K562 (cell line): ENCODE measurements around the gene GULP1. TPM values are rescaled to one million over a fixed set of nuclear protein-coding genes. Genes with fewer than 3 reads are reported as not detected.

ENCODE experiments used
- ATAC-seq: fragments of 200-7000 bp; cut with Tn5 transposase; 3 replicates; pipeline ENCODE4 v1.9.1; 2020; ENCODE audit warnings: moderate library complexity
- BruUV-seq: library from RNA; stranded (reverse); fragments of 400-500 nt; replicated peaks from 2 replicates; lab custom pipeline; 2021; lab: Mats Ljungman, UMichigan
- CTCF ChIA-PET: fragments of 300-600 bp; formaldehyde crosslinking; extraction: SDS; loops from one replicate; lab custom pipeline; 2021; ENCODE audit warnings: low intra/inter-chr PET ratio; lab: Yijun Ruan, JAX
- POLR2A ChIA-PET: fragments of 300-600, 350-650 bp; sonication (Branson Sonifier 250); formaldehyde crosslinking; extraction: SDS; loops from one replicate; lab custom pipeline; 2021; ENCODE audit warnings: antibody characterized with exemption, inconsistent platforms; lab: Yijun Ruan, JAX
- DNase-seq, 4 experiments: peaks; one replicate each; pipeline versions ENCODE4 v3.0.0 to v3.0.0-alpha.2; 2011 to 2018; ENCODE audit warnings: low spot score in 3 of 4, mixed read lengths in 3 of 4; ENCODE audit errors: extremely low read depth in 1 of 4
- FAIRE-seq: peaks from 2 replicates; lab custom pipeline; 2011; peaks lifted over from hg19 to GRCh38; lab: Jason Lieb, UNC
- H2AFZ ChIP-seq: 2 replicates; pipeline ENCODE4 v1.6.0; 2011; ENCODE audit warnings: low read depth, low read length, control low read depth, inconsistent platforms
- H3K27ac ChIP-seq: fragments of 200-600 bp; 3 replicates; pipeline ENCODE4 v1.8.0; 2011; ENCODE audit warnings: low read depth, mild to moderate bottlenecking, control low read depth, inconsistent platforms, low read length, moderate library complexity, mixed read lengths; ENCODE audit errors: extremely low read depth
- H3K27me3 ChIP-seq, 2 experiments: fragments of 300-600 bp in 1 of 2; 2 replicates in 1 of 2; 3 replicates in 1 of 2; pipeline versions ENCODE4 v1.6.0 to v1.8.0; 2011; ENCODE audit warnings: inconsistent platforms in 2 of 2, low read length in 2 of 2, mild to moderate bottlenecking in 1 of 2, mixed read lengths in 1 of 2, moderate library complexity in 1 of 2; ENCODE audit not compliant: control insufficient read depth in 2 of 2, insufficient read depth in 2 of 2
- H3K36me3 ChIP-seq: fragments of 300-600 bp; 3 replicates; pipeline ENCODE4 v1.8.0; 2011; ENCODE audit warnings: mild to moderate bottlenecking, low read length, inconsistent platforms; ENCODE audit not compliant: control insufficient read depth, insufficient read depth
- H3K4me1 ChIP-seq, 2 experiments: fragments of 200-600 bp in 1 of 2; replicated peaks in 1 of 2; 2 replicates in 1 of 2; 3 replicates in 1 of 2; pipeline versions ENCODE4 v1.5.1 to v1.8.0; 2011; ENCODE audit warnings: inconsistent platforms in 2 of 2, low read length in 2 of 2, mild to moderate bottlenecking in 1 of 2, mixed read lengths in 1 of 2, moderate library complexity in 1 of 2; ENCODE audit not compliant: control insufficient read depth in 2 of 2, insufficient read depth in 2 of 2
- H3K4me2 ChIP-seq: 2 replicates; pipeline ENCODE4 v1.6.1; 2011; ENCODE audit warnings: low read length, control low read depth, inconsistent platforms, mixed read lengths; ENCODE audit not compliant: insufficient read depth
- H3K4me3 ChIP-seq: fragments of 200-600 bp; sonication (generic), shearing (Covaris generic); 2 replicates; pipeline ENCODE4 v1.5.1; 2016; ENCODE audit warnings: control low read depth, inconsistent platforms
- H3K79me2 ChIP-seq: fragments of 200-600 bp; 3 replicates; pipeline ENCODE4 v1.8.0; 2011; ENCODE audit warnings: low read length, inconsistent platforms; ENCODE audit not compliant: control insufficient read depth, insufficient read depth
- H3K9ac ChIP-seq, 2 experiments: 2 replicates each; pipeline versions ENCODE4 v1.6.0 to v1.6.1; 2011; ENCODE audit warnings: low read depth in 2 of 2, low read length in 2 of 2, control low read depth in 1 of 2, inconsistent platforms in 1 of 2, mild to moderate bottlenecking in 1 of 2, mixed read lengths in 1 of 2; ENCODE audit not compliant: insufficient read depth in 1 of 2
- H3K9me1 ChIP-seq: one replicate; pipeline ENCODE4 v1.6.0; 2011; ENCODE audit warnings: inconsistent platforms, mild to moderate bottlenecking, low read length, moderate library complexity; ENCODE audit not compliant: control insufficient read depth, insufficient read depth
- H3K9me3 ChIP-seq: replicated peaks from 2 replicates; pipeline ENCODE4 v1.5.1; 2011; ENCODE audit warnings: low read depth, low read length, inconsistent platforms; ENCODE audit not compliant: control insufficient read depth, insufficient read depth
- H4K20me1 ChIP-seq: replicated peaks from 2 replicates; pipeline ENCODE4 v1.6.1; 2011; ENCODE audit warnings: low read length, inconsistent platforms, mixed read lengths; ENCODE audit not compliant: control insufficient read depth, insufficient read depth
- BMI1 ChIP-seq: fragments of 150-350 bp; IDR thresholded peaks from 2 replicates; pipeline ENCODE4 v1.6.1; 2014; ENCODE audit warnings: low read length
- FUS ChIP-seq: fragments of 200-400 bp; formaldehyde crosslinking; optimal IDR thresholded peaks from 2 replicates; pipeline ENCODE3; 2017; ENCODE audit warnings: low read depth, low read length
- MAFK ChIP-seq: IDR thresholded peaks from 2 replicates; pipeline ENCODE4 v1.6.1; 2011; ENCODE audit warnings: low read length, improper control_type of control experiment
- SREBF2 ChIP-seq: sonication (generic); formaldehyde crosslinking; IDR thresholded peaks from 2 replicates; pipeline ENCODE4 v1.4.0; 2020; ENCODE audit warnings: mild to moderate bottlenecking, missing genetic modification reagents
- ZBED1 ChIP-seq: IDR thresholded peaks from 2 replicates; pipeline ENCODE4 v1.6.1; 2014
- ZFP30 ChIP-seq: fragments of 250-450 bp; sonication (Bioruptor Pico); IDR thresholded peaks from 2 replicates; pipeline ENCODE4 v1.8.0; 2022; ENCODE audit warnings: moderate library complexity, mild to moderate bottlenecking, inconsistent platforms, borderline replicate concordance
- ZNF140 ChIP-seq: fragments of 250-450 bp; sonication (Bioruptor Pico); IDR thresholded peaks from 2 replicates; pipeline ENCODE4 v1.8.0; 2021; ENCODE audit warnings: moderate library complexity, mild to moderate bottlenecking, inconsistent platforms
- ZNF282 ChIP-seq: sonication (generic); formaldehyde crosslinking; IDR thresholded peaks from 2 replicates; pipeline ENCODE4 v1.8.1; 2023; ENCODE audit warnings: missing genetic modification reagents
- WGBS: fragments of 100-300 bp; shearing (Covaris generic); methylation state at CpG from one replicate; pipeline ENCODE4 v1.1.6; 2016; ENCODE audit warnings: low coverage, mixed read lengths; ENCODE audit not compliant: insufficient coverage; ENCODE audit errors: missing lambda C conversion rate; 5-methylcytosine and 5-hydroxymethylcytosine counted together
- in situ Hi-C: fragments of 300-500 bp; cut with MboI; formaldehyde crosslinking; loops from 4 replicates; pipeline ENCODE4 v1.15.0; 2018; ENCODE audit warnings: inconsistent platforms, mixed read lengths
- intact Hi-C: fragments of 100-400 bp; cut with micrococcal nuclease; formaldehyde crosslinking; loops from 2 replicates; pipeline ENCODE4 v1.14.2; 2022
- polyA plus RNA-seq, 8 experiments: library from polyadenylated mRNA; depleted of rRNA in 4 of 8; stranded (reverse) in 5 of 8; unstranded in 3 of 8; fragments of >200 nt; fragmentation: Nextera tagmentation in 2 of 8; fragmentation: Illumina TruSeq in 1 of 8; extraction: Ambion mirVana in 2 of 8; extraction: Trizol in 1 of 8; gene quantifications; 2 replicates each; pipeline versions ENCODE4 v1.2.1 to v1.2.3, GENCODE V29; 2011 to 2014; ENCODE audit warnings: inconsistent platforms in 1 of 8, missing spikeins in 1 of 8
- total RNA-seq, 7 experiments: library from RNA; depleted of rRNA in 6 of 7; stranded (reverse); fragments of >200 nt in 6 of 7; fragmentation: Illumina TruSeq in 2 of 7; extraction: Trizol in 2 of 7; gene quantifications; 2 replicates each; pipeline versions ENCODE4 v1.2.1 to v1.2.3, GENCODE V29; 2011 to 2021; ENCODE audit warnings: low replicate concordance in 1 of 7
- TF ChIP-seq, protein P1 (sequence below), 2 experiments: fragments of 450-650 bp in 1 of 2; sonication (generic) in 1 of 2; formaldehyde crosslinking in 1 of 2; IDR thresholded peaks in 1 of 2; conservative IDR thresholded peaks in 1 of 2; 2 replicates each; pipeline versions ENCODE4 v1.6.1 to v1.8.1; 2016 to 2023; ENCODE audit warnings: mild to moderate bottlenecking in 2 of 2, moderate library complexity in 2 of 2, inconsistent platforms in 1 of 2, missing genetic modification reagents in 1 of 2
- TF ChIP-seq, protein P2 (sequence below), 2 experiments: IDR thresholded peaks; 2 replicates each; pipeline ENCODE4 v1.6.1; 2011; ENCODE audit warnings: borderline replicate concordance in 1 of 2, control low read depth in 1 of 2, low read depth in 1 of 2, low read length in 1 of 2, mild to moderate bottlenecking in 1 of 2, mixed read lengths in 1 of 2, moderate library complexity in 1 of 2; ENCODE audit not compliant: insufficient read depth in 1 of 2, insufficient read length in 1 of 2, poor library complexity in 1 of 2, severe bottlenecking in 1 of 2; ENCODE audit errors: extremely low read depth in 1 of 2

Gene GULP1
- total and polyA plus RNA-seq, 9 of the 15 experiments (the other 6 are each of a cell fraction or from before 2014, with no cell fraction given): 8.5 to 25.3 (median 19.5) TPM

DNA sequence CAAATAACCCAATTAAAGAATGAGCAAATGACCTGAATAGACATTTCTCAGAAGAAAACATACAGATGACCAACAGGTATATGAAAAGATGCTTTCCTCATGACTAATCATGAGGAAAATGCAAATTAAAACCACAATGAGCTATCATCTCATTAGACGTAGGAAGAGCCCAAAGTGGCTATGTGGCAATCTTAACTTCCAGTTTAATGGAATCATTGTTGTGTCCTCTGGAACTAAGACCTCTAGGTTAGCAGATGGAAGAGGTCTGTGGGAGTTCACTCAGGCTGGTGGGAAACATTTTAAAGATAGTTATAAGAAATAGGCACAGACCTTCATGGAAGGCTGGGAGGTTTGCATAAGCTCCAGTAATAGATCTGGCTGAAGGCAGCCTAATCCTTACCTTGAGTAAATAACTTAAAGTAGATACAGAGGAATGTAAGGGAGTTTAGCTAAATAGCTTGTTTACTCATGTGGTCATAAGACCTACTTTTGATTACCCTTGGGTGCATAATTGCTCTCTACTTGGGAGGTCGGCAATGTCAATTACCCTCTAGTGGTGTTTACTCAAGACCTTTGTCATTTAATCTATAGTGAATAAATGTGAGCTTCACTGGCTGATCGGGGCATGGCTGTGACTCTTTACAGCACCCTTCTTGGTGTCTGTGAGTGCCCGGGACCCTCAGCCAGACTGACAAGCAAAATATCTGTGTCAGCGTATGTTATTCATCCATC lies 119.0 kb downstream of the GULP1 start:
- H2AFZ ChIP-seq: no peak overlapping the region
- H3K36me3 ChIP-seq: no peaks in the 10 kb centered on the region
- CTCF ChIA-PET: no interaction called here
- in situ Hi-C loops: no loop called here
- TF ChIP-seq FUS (no peak), ZNF282 (CRISPR knock-in tag) (no peak), MAFK (no peak), SREBF2 (CRISPR knock-in tag) (no peak), ZFP30 (no peak), ZBED1 (no peak), BMI1 (no peak), ZNF140 (CRISPR knock-in tag) (no peak)
- TF ChIP-seq, protein P1, sequence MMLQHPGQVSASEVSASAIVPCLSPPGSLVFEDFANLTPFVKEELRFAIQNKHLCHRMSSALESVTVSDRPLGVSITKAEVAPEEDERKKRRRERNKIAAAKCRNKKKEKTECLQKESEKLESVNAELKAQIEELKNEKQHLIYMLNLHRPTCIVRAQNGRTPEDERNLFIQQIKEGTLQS (IDR thresholded peaks at IDR 0.05): no peak
- TF ChIP-seq, protein P1 (CRISPR knock-in tag; conservative IDR thresholded peaks at IDR 0.05): no peak
- TF ChIP-seq, protein P2, sequence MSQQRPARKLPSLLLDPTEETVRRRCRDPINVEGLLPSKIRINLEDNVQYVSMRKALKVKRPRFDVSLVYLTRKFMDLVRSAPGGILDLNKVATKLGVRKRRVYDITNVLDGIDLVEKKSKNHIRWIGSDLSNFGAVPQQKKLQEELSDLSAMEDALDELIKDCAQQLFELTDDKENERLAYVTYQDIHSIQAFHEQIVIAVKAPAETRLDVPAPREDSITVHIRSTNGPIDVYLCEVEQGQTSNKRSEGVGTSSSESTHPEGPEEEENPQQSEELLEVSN (IDR thresholded peaks at IDR 0.05; ENCODE audit: borderline replicate concordance in 1 of 2, extremely low read depth in 1 of 2, insufficient read depth in 1 of 2, insufficient read length in 1 of 2, low read depth in 1 of 2, low read length in 1 of 2, poor library complexity in 1 of 2, severe bottlenecking in 1 of 2): no peak
- H3K9me3 ChIP-seq: peaks cover 5% of the 10 kb centered on the region; the same call in 1 of the 2 replicates
- no peak for FAIRE-seq
- H3K79me2 ChIP-seq: no peaks in the 10 kb centered on the region
- no peak overlapping the region for H3K4me3 ChIP-seq
- H3K4me2 ChIP-seq: no peak overlapping the region
- BruUV-seq: no TSS peak
- H3K27me3 ChIP-seq: no peaks in the 10 kb centered on the region
- DNase-seq: no peak
- 79% methylated on average over 4 of the region's 5 CpGs for WGBS
- H3K27ac ChIP-seq: no peak overlapping the region
- POLR2A ChIA-PET: no interaction called here
- H4K20me1 ChIP-seq: no peaks in the 10 kb centered on the region
- no peaks in the 10 kb centered on the region for H3K9me1 ChIP-seq
- intact Hi-C loops: no loop called here
- no peak overlapping the region for H3K9ac ChIP-seq
- no peaks in the 10 kb centered on the region for H3K4me1 ChIP-seq
- no peak for ATAC-seq
